Chondrocyte (in vitro differentiated cells): ENCODE measurements around the gene SYNJ1. TPM values are rescaled to one million over a fixed set of nuclear protein-coding genes. Genes with fewer than 3 reads are reported as not detected.

ENCODE experiments used
- DNase-seq: peaks from one replicate; pipeline ENCODE4 v3.0.0; 2021; ENCODE audit warnings: mixed read lengths, low spot score
- H3K27ac Mint-ChIP-seq: one replicate; pipeline ENCODE4 v1.8.0; 2021; ENCODE audit warnings: mild to moderate bottlenecking, moderate library complexity, mixed read lengths; ENCODE audit not compliant: unreplicated experiment
- H3K27me3 Mint-ChIP-seq: 2 replicates; pipeline ENCODE4 v1.8.0; 2021; ENCODE audit warnings: low read depth, mixed read lengths
- H3K36me3 Mint-ChIP-seq: 2 replicates; pipeline ENCODE4 v1.8.0; 2021; ENCODE audit warnings: low read depth, mixed read lengths
- H3K4me1 Mint-ChIP-seq: 2 replicates; pipeline ENCODE4 v1.8.0; 2021; ENCODE audit warnings: low read depth, mild to moderate bottlenecking, mixed read lengths
- H3K4me3 Mint-ChIP-seq: one replicate; pipeline ENCODE4 v1.8.0; 2021; ENCODE audit warnings: mild to moderate bottlenecking, moderate library complexity, mixed read lengths; ENCODE audit not compliant: unreplicated experiment
- H3K9me3 Mint-ChIP-seq: 2 replicates; pipeline ENCODE4 v1.8.0; 2021; ENCODE audit warnings: low read depth, mixed read lengths
- CTCF ChIP-seq: fragments of 200-600 bp; sonication (generic); IDR thresholded peaks from 2 replicates; pipeline ENCODE4 v1.5.0; 2021; ENCODE audit warnings: antibody characterized with exemption, mild to moderate bottlenecking, moderate library complexity
- total RNA-seq: library from RNA; stranded (reverse); gene quantifications from 3 replicates; pipeline ENCODE4 v1.2.1, GENCODE V29; 2021

SYNJ1 gene
- total RNA-seq, 1 donor from 2014 or later = 9.1 TPM

DNA sequence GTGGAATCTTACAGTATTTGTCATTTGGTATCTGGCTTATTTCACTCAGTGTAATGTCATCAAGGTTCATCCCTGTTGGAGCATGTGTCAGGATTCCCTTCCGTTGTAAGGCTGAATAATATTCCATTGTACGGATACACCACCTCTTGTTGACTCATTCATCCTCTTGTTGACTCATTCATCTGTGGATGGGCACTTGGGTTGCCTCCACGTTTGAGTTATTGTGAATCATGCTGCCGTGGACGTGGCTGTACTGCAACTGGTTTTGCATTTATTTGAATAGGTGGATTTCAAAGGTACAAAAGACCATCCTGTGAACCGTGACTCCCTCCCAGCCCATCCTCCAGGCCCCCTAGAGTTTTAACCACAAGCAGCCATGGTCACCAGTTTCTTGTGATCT is 130.6 kb downstream of the SYNJ1 start:
- no peak overlapping the region for H3K4me3 Mint-ChIP-seq
- no peaks in the 10 kb centered on the region for H3K9me3 Mint-ChIP-seq
- no peaks in the 10 kb centered on the region for H3K27me3 Mint-ChIP-seq
- peaks cover 3% of the 10 kb centered on the region for H3K4me1 Mint-ChIP-seq
- peaks cover 4% of the 10 kb centered on the region for H3K36me3 Mint-ChIP-seq
- no peak overlapping the region for H3K27ac Mint-ChIP-seq
- TF ChIP-seq CTCF = no peak
- DNase-seq = no peak

DNA sequence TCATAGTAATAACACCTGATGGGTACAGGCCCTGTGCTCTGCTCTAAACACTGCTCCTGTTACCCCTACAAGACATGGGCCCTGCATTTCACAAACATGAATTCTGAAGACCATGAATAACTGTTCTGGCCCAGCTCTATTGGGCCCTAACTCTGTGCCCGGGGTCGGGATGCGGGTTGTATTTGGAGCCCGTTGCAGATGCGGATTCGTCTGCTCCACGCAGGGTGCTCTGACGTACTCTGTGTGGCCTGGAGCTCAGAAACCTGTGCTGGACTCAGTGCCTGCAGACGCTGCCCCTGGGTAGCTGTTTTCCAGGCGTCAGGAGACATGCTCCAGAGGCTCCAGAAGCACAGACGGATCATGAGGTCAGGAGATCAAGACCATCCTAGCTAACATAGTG is 132.4 kb downstream of the SYNJ1 start:
- H3K9me3 Mint-ChIP-seq = no peaks in the 10 kb centered on the region
- peaks cover 4% of the 10 kb centered on the region for H3K36me3 Mint-ChIP-seq
- no peak overlapping the region for H3K27ac Mint-ChIP-seq
- H3K4me1 Mint-ChIP-seq = peaks cover 3% of the 10 kb centered on the region
- H3K27me3 Mint-ChIP-seq = no peaks in the 10 kb centered on the region
- DNase-seq = peak; percentile 59
- no peak for TF ChIP-seq CTCF
- H3K4me3 Mint-ChIP-seq = no peak overlapping the region

DNA sequence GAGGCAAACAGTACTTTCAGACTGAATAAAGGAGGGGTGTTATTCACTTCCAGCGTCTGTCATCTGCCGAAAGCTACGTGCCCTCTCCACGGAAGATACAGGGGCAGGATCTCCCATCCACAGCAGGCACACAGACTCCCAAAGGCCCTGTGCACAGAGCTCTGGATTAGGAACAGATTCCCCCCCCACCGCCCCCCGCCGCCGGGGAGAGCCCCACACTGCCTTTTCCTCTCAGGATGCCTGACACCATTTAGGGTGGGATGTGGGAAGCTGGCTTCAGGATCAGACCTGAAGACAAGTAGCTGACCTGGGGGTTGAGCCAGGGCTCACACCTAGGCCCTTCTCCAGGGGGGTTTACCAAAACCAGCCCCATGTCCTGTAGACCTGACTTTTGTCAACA is 134.1 kb downstream of the SYNJ1 start:
- Mint-ChIP-seq H3K27me3 (no peaks in the 10 kb centered on the region), H3K4me1 (peaks cover 3% of the 10 kb centered on the region), H3K36me3 (no peaks in the 10 kb centered on the region), H3K9me3 (no peaks in the 10 kb centered on the region), H3K27ac (no peak overlapping the region), H3K4me3 (no peak overlapping the region)
- TF ChIP-seq CTCF = no peak
- peak; percentile 41 for DNase-seq

DNA sequence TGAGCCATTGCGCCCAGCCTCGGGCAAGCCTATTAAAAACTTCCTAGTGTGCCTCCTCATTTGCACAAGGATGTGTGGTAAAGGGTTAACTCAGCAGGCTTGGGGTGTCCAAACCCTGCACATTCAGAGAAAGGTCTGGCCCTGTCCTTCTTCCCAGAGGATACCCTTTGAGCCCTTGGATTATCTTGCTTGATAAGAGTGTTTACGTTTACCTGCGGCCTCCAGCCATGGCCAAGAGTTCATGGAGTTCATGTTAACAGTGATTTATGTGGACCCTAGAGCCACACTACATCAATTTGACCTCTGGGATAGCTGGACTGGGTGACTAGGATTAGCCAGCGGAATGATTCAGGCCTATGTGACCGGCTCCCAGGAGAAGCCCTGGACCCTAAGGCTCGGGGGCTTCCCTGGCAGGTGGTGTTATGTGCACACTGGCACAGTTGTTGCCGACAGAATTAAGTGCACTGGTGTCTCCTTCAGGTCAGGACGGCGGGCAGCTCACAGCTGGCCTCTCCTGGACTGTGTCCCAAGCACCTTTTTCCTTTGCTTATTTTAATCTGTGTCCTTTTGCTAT is 134.8 kb downstream of the SYNJ1 start:
- DNase-seq = peak; percentile 43
- H3K27ac Mint-ChIP-seq = no peak overlapping the region
- no peaks in the 10 kb centered on the region for H3K27me3 Mint-ChIP-seq
- TF ChIP-seq CTCF = no peak
- no peaks in the 10 kb centered on the region for H3K36me3 Mint-ChIP-seq
- no peak overlapping the region for H3K4me3 Mint-ChIP-seq
- no peaks in the 10 kb centered on the region for H3K9me3 Mint-ChIP-seq
- H3K4me1 Mint-ChIP-seq = peaks cover 3% of the 10 kb centered on the region

DNA sequence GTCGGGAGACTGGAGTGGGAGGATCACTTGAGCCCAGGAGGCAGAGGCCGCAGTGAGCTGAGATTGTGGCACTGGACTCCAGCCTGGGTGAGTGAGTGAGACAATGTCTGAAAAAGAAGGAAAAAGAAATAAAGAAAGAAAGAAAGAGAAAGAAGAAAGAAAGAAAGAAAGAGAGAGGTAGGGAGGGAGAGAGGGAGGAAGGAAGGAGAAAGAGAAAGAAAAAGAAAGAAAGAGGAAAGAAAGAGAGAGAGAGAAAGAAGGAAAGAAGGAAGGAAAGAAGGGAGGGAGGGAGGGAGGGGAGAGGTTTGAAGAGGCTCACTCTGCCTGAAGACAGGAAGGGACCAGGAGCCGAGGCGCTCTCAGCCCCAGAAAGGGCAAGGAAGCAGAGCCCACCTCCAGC is 137.7 kb downstream of the SYNJ1 start:
- no peak for DNase-seq
- Mint-ChIP-seq H3K4me1 (no peaks in the 10 kb centered on the region), H3K27ac (no peak overlapping the region), H3K9me3 (no peaks in the 10 kb centered on the region), H3K27me3 (peaks cover 4% of the 10 kb centered on the region), H3K4me3 (no peak overlapping the region), H3K36me3 (no peaks in the 10 kb centered on the region)
- TF ChIP-seq CTCF = no peak
